H54 (cell line): ENCODE measurements around the gene PCSK7.

Experiments
- DNase-seq: peaks from one replicate; pipeline ENCODE4 v3.0.0; 2011; ENCODE audit warnings: low spot score, mixed read lengths; ENCODE audit not compliant: insufficient read length
- FAIRE-seq: peaks from 3 replicates; lab custom pipeline; 2011; peaks lifted over from hg19 to GRCh38; lab: Jason Lieb, UNC
- POLR2A ChIP-seq: IDR thresholded peaks from 2 replicates; pipeline ENCODE4 v1.6.1; 2011; ENCODE audit warnings: low read depth, mild to moderate bottlenecking, low read length

PCSK7 gene

DNA sequence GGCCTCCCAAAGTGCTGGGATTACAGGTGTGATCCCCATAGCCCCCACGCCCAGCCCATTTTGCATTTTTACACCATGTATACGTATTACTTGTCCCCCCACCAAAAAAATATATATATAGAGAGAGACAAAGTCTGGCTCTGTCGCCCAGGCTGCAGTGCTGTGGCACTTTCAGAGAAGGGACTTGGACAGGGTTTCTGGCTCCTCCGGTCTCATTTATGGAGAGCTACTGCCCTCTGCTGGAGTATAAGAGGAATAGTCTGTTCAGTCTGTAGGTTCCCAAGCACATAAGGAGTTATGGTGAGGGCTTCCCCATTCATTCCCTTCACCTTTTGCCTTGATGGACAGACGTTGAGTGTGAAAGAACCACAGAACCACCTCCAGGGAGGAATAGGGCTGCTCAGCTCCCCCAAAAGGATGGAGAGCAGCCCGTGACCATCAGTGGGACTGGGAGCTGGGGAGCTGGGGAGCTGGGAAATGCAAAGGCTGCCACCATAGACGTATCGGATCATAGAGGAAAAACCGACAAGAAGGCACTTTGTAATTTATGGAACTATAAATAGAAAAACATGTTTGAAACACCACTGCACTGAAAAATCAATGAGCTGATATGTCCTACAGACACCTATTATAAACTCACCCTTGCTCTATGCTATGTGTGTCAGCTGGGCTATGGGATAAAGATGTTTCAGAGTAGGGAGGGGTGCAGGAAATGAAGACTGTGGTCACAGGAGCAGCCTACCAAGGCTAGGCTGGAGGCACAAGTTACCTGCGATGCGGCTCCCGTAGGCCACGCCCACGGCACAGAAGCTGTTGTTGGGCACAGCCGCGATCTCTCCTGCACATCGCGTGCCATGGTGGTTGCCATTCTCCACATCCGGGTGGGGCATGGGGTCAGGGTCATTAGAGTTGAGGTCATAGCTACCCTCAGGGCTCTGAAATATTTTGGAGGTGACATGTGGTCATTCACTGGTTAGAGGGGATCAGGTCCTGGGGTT lies 5.2 kb downstream of the PCSK7 start:
- TF ChIP-seq POLR2A, result no peak
- DNase-seq (peak; percentile 49), FAIRE-seq (no peak)

DNA sequence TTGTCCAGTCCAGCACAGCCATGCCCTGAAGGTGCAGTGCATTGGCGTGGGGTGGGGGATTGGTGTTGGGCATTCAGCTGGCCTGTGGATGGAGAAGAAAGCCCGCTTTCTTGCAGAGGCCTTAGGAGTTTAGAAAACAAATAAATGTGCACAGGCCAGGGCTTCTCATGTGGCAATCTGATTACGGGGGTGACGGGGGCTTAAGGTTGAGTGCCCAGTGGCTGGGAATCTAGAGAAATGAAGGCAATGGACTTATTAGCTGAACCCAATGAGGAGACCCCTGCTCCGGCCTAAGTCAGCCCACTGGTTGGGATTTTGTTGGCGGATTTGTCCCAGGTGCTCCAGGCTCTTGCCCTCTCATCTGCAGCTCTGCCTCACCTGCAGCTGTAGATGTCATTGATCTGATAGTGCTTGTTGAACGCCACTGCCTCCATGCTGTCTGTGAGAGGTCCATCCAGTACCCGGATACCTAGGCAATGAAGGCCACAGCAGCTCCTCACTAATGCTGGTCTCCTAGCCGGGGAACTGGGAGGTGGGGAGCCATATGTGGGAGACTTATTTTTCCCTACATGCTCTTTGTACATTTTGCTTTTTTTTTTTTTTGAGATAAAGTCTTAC lies 6.2 kb downstream of the PCSK7 start:
- TF ChIP-seq POLR2A, result no peak
- FAIRE-seq, result no peak

DNA sequence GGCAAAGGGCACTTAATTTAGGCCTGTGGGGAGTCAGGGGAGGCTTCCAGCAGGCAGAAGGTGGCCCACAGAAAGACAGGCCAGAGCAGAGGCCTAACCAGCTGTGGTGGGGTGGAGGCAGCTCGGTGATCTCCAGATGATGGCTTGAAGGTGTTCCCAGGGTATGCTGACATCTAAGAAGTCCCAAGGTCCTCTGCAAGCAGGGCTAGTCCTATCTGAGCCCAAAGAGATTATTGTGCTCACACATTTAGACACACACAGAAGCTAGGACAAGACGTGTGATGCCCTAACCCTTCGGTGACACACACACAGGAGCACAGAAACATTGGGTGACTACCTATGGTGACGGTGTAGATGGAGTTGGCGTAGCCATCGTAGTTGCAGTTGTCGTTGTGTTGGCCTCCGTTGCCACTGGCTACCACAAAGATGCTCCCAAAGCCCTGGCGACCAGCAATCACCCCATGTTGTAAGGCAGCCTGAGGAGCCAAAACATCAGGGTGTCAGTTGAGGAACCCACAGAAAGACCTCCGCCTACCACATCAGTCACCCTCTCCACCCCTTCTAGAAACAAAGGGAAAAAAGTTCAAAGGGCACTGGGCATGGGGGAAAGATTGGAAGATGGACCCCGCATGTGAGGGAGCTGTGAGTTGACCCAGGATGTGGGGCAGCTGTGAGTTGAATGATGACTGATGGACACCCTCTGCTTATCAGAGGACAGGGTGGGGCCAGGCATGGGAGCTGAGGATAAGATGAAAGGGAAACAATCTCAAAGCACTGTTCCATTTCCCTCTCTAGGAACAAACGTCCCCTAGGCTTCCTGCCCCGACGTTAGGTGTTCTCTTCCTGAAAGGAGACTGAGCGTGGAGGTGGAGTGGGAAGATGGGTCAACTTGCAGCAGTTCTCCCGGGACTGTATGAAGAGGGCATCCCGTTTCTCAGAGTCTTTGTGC lies 7.9 kb downstream of the PCSK7 start:
- no peak for DNase-seq
- no peak for TF ChIP-seq POLR2A
- no peak for FAIRE-seq

More for the DNA sequence above, 6.2 kb downstream of the PCSK7 start:
- DNase-seq, result no peak

DNA sequence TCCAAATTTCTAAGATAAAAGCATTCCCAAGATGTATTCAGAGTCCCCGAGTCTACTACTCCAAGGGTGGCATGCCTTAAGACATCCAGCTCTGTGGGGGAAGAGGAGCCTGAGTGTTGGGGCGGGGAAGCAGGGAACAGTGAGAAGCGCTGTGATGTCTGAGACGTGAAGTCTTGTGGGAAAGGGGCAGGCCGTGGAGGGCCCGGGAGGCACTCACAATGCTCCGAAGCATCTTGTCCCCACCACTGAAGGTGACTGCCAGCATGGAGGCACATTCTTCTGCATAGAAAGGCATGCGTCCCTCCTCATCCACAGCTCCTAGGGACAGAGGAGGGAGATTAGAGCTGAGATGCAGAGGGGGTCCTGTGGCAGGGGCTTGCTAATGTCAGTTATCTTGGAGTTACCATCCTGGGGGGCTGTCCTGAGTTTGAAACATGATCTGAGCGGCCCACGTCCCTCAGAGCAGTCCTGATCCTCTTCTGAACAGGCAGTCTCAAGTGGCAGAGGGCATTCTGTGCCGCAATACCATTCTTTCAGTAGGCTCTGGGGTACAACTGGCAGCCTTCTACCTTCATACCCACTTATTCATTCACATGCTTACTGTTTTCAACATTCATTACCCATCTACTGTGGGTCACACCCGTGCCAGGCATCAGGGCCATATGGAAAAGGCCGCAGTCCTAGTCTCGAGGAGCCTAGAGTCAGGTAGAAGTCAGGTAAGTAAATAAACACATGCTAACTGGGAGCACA lies 8.7 kb downstream of the PCSK7 start:
- DNase-seq (no peak), FAIRE-seq (no peak)
- TF ChIP-seq POLR2A, result no peak

DNA sequence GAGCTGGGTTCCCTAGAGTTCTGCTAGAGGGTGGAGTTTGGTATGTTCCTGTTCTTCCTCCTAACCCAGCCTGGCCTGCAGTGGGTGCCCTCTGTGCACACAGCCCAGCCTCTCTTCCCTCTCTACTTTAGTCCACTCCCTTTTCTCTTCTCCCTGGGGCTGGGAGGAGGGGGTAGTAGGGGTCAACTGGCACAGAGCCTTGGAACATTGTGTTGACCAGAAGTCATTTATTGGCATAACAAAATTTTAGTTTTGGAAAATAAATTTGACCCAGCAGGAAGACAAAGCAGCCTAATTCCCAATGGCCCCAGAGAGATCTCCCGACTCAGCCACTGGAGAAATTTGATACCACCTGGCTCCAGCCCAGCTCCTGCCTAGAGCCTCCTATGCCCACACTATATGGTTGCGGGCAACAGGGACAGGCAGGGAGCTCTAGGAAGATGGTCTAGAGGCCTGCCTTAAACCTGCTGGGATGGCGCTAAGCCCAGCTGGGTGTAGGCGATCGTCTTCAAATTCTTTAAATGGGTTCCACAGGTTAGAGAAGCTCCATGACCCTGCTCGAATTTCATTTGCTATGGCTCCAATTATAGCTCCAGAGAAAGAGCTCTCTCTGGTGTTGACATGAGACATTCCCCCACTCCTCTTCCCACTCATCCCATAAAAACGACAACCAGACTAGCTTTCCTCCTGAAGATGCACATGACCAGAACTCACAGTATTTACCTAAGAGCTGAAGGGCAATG lies 9.9 kb downstream of the PCSK7 start:
- TF ChIP-seq POLR2A, result no peak
- DNase-seq, result no peak
- FAIRE-seq, result no peak

DNA sequence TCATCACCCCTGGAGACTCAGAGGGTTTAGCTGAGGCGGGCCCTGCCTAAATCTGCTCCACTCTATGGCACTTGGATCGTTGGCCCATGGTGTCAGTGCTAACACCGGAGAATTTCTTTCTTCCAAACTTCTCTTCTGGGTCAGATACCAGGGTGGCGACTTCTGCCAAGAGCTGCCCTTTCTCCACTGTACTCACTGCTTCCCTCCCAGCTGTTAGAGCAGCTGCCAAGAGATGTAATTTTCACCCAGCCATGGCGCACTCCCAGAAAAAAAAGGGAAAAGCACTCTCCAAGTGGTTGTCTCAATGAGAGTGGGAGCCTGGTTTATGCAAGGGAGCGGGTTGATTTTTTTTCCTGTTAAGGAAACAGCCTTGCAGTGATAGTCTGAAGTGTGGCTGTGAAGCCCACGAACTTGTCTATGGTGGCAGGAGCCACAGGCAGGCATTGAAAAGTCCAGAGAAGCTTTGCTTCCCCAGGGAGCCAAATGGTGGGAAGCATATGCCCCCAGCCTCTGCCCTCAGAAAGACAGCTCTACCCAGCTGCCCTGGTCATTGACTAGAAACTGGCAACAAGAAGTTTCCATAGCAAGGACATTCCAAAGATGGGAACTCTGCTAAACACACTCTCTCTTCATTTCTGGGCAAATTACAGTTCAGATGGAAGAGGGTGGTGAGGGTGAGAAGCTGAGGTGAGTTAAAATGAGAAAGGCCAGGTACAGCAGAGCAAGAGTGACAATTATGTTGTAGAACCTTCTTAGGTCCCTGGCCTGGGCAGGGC lies 10.7 kb downstream of the PCSK7 start:
- no peak for FAIRE-seq
- TF ChIP-seq POLR2A, result no peak
- no peak for DNase-seq

DNA sequence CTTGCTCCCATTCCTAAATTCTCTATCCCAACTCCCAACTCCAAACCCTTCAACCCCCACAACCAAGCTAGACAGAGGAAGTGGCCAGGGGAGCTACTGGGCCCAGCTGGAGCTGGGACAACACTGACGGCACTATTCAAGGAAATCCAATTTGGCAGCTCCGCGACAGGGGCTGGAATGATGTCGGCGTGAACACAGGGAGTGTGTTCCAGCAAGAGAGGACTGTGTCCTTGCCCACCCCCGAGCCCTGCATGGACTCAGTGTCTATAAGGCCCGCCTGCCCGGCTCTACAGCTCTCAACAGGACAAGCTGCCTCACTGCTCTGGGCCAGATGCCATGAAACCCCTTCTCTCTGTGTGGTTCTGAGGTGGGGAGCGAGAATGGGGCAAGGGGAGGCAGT lies 11.3 kb downstream of the PCSK7 start:
- DNase-seq, result no peak
- no peak for TF ChIP-seq POLR2A
- no peak for FAIRE-seq

DNA sequence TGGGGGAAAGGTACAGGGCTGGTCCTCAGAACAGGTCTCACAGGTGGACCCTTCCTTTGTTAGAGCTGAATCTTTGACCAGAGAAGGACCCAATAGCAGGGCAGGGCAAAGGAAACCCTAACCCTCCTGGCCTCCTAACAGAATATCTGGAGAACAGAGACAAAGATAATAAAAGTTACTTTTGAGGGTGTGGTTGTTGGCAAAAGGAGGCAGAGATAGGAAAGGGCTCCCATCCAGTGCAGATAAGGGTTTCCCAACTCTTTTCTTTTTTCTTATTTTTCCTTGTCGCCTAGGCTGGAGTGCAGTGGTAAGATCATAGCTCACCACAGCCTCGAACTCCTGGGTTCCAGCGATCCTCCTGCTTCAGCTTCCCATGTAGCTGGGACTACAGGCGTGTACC lies 11.9 kb downstream of the PCSK7 start:
- no peak for TF ChIP-seq POLR2A
- FAIRE-seq, result no peak

DNA sequence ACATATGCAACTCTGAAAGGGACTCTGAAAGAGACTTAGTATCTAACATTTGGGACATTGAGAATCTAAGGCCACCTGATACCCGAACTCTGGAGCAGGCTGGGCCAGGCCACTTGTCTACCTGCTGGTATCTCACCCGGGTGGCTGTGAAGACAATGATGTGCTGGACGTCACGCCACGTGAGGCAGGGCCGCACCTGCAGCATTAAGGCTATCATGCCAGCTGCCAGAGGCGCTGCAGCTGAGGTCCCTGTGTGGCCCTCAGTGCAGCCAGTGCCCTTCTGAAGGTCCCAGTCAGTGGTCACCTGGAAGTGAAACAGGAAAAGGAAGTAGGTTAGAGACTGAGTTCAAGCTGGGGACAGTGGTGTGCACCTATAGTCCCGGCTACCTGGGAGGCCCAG lies 12.4 kb downstream of the PCSK7 start:
- no peak for FAIRE-seq

More for the DNA sequence above, 11.9 kb downstream of the PCSK7 start:
- DNase-seq, result no peak

DNA sequence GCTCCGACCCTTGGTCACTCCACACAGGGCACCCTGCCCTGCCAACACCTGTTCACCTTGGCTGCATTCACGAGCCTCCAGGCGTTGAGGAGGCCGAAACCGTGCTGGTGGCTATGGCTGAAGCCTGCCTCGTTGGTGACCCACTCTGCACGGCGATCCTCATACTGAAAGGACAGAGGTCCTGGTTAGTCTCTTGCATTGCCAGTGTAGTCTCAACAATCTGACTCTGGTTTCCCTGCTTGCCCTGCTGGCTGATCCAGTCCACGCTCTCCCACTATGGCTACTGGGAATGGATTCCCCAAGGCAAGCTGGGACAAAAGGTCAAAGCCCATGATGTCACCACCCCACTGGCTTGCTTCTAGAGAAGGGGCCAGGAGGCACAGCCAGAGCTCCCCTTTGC lies 12.9 kb downstream of the PCSK7 start:
- no peak for FAIRE-seq
- DNase-seq, result no peak
- no peak for TF ChIP-seq POLR2A

More for the DNA sequence above, 12.4 kb downstream of the PCSK7 start:
- DNase-seq, result no peak
- no peak for TF ChIP-seq POLR2A

DNA sequence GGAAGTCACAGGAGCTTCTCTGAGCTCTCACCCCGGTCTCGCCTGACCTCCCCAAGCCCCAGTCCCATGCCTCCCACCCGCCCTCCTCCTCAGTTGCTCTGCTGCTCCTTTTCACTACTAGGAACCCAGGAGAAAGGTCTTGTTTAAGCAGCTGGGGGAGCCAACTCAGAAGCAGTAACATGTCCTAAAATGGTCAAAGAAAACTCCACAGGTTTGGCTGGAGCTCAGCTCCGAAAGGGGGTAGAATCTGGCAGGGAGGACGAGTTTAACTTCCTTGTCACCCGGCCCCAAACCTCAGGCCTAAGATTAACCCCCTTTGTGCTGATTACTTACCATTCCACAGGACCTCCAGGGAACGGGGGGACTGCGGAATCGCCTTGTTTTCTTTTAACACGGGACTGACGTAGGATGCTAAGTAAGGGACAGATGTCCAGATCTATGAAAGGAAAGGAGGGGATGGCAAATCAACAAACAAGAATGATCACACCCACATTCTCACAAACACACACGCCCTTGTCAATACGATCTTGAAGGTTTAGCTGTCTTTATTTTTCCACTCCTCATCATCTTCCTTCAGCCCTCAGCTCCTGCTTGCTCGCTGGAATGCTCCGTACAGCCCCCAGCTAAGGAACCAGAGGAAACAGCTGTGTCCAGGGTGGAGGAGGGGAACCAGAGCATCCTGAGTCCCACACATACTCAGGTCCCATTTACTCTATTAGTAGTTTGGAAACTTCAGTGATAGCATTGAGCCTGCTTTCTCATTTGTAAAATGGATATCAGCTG lies 13.5 kb downstream of the PCSK7 start:
- TF ChIP-seq POLR2A, result no peak
- FAIRE-seq (no peak), DNase-seq (no peak)
